ENCODE data around the gene IVL.
A peak's percentile ranks its signal among the peaks of the same experiment; 100 is the strongest.

IVL gene

DNA sequence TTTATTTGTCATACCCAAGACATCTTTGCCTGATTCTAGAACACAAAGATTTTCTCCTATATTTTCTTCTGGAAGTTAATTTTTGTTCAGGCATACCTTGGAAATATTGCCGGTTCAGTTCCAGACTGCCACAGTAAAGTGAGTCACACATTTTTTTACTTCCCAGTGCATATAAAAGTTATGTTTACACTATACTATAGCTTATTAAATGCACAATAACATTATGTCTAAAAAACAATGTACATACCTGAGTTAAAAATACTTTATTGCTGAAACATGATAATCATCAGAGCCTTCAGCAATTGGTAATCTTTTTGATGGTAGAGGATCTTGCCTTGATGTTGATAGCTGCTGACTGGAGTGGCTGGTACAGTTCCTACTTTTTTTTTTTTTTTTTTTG lies 20.2 kb upstream of the IVL start:
- no peak for DNase-seq (ENCODE audit: low read depth, low spot score)

DNA sequence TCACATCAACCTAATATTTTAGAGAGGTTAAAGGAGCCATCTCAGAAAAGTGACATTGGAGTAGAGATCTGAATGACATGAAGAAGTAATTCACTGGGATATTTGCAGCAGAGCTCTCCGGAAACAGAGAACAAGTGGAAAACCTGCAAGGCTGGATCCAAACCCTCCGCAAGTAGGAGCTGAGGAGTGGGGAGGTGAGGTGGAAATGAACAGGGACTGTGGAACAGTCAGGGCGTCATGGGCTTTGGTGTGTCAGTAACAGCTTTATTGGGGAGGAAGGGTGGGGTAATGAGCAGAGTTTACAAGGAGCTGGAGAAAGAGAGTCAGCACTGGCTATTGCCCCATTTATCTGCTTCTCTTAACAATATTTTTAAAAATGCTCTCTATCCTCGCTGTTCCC lies 9.3 kb upstream of the IVL start:
- no peak for DNase-seq (ENCODE audit: low read depth, low spot score)

GRCh38 chr1:152899883-152900282 lies 8.5 kb upstream of the IVL start:
- no peak for DNase-seq (ENCODE audit: low read depth, low spot score)

DNA sequence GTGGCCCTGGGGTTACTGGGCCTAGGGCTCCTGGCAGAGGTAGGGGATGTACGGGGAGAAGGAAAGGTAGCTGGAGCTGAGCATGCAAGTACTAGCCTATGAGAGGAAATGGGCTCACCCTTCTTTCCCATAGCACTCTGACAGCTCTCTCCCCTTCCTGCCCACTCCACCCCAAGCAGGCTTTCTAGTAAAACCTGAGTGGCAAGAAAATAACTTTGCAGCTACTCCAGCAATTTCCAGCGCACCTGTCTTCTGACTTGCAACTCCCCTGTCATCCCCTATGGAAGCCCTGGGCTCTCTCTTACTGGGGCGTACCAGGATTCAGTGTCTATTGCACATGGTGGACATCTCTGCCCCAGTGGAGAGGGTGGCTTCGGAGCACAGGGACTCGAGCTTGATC lies 6.7 kb upstream of the IVL start:
- no peak for DNase-seq (ENCODE audit: low read depth, low spot score)

DNA sequence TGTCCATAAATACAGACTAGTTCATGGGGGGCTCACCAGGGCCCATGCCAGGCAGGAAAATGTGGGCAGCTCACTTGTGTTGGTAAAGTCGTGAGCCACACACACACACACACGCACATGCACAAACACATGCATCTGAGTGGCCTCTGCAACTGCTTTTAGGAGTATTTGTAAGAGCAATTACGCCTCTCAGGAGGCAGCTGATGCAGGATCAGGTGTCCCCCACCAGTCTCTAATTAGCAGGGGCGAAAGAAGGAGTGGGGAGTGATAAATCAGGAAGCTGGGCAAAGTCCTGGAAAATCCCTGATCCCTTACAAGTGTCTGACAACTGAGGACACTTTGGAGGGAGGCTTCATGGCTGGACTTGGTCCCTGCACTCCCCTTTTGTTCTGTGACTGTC lies 5.7 kb upstream of the IVL start:
- DNase-seq (ENCODE audit: low read depth, low spot score): no peak

GRCh38 chr1:152904688-152905440 lies 3.5 kb upstream of the IVL start:
- DNase-seq (ENCODE audit: low read depth, low spot score): no peak

GRCh38 chr1:152906023-152906565 lies 2.3 kb upstream of the IVL start:
- DNase-seq (ENCODE audit: low read depth, low spot score): peak; percentile 4

DNA sequence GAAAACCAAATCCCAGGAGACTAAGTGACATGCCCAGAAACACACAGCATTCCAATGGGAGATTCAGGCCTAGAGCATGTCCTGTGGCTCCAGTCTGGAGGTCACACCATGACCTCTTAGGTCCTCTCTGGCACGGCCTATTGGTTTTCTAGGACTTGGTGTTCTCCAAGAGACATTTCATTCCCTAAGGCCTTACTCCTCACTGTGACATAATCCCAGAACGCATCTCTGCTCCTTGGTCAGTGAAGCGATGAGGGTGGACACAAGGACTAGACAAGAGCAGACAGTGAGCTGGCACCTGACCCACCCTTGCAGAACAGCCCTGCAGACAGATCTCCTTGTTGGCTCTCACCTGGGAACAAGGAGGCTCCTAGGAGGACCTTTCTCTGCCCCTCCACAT lies 860 bp downstream of the IVL start:
- no peak for DNase-seq (ENCODE audit: low read depth, low spot score)

GRCh38 chr1:152912471-152912870 lies 4.1 kb downstream of the IVL start:
- DNase-seq (ENCODE audit: low read depth, low spot score): no peak

GRCh38 chr1:152912900-152913299 lies 4.6 kb downstream of the IVL start:
- no peak for DNase-seq (ENCODE audit: low read depth, low spot score)

DNA sequence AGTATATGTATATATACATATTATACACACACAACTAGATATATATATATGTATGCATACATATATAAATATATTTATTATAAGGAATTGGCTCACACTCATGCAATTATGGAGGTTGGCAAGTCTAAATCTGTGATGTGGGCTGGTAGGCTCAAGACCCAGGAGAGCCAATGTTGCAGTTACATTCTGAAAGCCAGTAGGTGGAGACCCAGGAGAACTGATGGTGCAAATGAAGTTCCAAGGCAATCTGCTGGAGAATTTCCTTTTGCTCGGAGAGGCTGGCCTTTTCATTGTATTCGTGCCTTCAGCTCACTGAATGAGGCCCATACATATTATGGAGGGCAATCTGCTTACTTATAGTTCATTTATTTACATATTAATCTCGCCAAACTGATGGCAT lies 9.4 kb downstream of the IVL start:
- peak; percentile 18 for DNase-seq (ENCODE audit: low read depth, low spot score)

DNA sequence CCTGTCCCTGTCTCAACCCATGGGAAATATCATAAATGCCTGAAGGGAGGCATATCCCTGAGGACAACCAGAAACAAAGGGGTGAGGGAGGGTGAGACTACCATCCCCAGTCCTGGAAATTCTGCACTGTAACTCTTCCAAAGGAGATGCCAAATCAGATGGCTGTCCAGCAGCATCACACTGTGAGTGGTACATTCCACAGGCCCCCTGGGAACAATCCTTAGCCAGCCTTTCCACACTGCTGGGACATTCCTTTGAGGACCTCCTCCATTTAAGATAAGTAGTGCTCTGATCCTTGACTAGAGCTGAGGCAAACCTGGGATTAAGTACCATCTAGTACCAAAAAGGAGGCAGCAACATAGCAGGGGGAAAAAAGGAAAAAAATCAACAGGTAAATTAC lies 10.7 kb downstream of the IVL start:
- DNase-seq (ENCODE audit: low read depth, low spot score): peak; percentile 4

GRCh38 chr1:152924191-152924590 lies 15.8 kb downstream of the IVL start:
- no peak for DNase-seq (ENCODE audit: low read depth, low spot score)

- no peak for DNase-seq (ENCODE audit: low read depth, low spot score)
These were observed 17.7 kb downstream of the IVL start for GRCh38 chr1:152926091-152926490.

DNA sequence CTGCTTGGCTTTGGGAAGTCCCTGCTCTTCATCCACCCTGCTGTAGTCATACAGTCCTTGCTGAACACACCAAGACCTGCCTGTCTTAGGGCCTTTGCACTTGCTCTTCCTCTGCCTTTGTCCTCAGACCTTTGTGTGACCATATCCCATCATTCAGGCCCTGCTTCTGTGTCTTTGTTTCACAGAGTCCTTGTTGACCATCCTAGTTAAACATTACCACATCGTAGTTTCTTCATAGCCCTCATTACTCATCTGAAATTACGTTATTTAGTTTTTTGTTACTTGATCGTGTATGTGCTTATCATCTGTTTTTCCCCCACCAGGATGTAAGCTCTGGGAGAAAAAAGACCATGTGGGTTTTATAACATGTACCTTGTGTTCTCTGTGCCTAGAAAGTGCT lies 20.3 kb downstream of the IVL start:
- no peak for DNase-seq (ENCODE audit: low read depth, low spot score)

DNA sequence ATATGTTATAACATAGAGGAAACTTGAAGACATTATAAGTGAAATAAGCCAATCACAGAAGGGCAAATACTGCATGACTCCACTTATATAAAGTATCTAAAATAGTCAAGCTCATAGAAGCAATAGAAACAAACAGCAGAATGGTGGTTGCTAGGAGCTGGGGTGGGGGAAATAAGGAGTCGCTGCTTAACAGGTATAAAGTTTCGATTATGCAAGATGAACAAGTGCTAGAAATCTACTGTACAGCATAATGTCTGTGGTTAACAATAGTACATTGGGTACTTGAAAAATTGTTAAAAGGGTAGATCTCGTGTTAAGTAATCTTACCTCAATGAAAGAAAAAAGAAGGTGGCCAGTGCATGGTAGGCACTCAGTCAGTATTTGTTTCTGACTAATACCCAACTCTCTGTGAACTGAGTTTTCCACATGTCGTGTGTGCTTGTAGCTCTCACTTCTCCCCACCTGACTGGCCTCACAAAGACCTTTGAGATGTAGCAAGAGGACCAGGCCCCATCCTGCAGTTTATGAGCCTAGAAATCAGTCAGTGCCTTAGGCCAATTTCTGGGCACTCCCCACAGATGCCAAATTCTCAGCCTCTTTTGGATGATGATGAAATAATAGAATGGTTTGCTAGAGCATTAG lies 23.9 kb downstream of the IVL start:
- DNase-seq (ENCODE audit: low read depth, low spot score): no peak

GRCh38 chr1:152933196-152933595 lies 24.9 kb downstream of the IVL start:
- no peak for DNase-seq (ENCODE audit: low read depth, low spot score)

GRCh38 chr1:152940614-152941013 lies 32.3 kb downstream of the IVL start:
- DNase-seq (ENCODE audit: low read depth, low spot score): no peak

- no peak for DNase-seq (ENCODE audit: low read depth, low spot score)
These were observed 32.8 kb downstream of the IVL start for GRCh38 chr1:152941037-152941711.

DNA sequence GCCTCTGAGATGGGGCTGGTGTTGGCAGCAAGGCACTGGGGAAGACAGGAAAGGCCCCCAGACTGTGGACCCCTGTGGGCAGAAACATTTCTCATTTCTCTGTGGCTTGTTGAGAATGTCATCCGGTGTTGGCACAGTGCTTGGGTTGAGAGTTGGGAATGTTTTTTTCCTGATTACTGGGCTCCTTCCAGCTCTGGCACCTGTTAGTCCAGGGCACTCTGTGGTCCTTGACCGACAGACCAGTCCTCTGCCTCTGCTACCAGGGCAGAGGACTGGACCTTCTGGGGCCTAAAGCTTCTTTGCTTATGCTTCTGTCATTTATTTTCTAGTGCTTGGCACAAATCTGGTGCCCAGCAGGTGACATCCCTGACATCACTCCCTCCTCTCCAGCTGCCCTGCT lies 33.8 kb downstream of the IVL start:
- no peak for DNase-seq (ENCODE audit: low read depth, low spot score)

DNA sequence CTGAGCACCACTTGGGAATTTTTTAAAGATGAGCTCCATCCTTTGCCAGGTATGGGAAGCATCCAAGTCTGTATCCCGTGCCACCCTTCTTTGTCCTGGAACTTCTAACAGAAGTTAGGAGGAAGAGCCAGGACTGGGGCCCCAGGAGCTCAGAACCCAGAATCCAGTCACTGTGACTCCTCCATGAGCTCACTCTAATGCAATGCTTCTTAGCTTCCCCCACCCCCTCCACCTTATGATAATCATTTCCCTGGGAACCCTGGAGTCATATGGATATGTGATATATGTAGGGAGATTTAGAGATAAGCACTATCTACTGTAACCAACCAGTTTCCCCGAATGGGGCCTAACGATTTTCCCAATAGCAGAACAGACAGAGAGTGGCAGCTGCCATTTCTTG lies 37.9 kb downstream of the IVL start:
- DNase-seq (ENCODE audit: low read depth, low spot score): no peak

DNA sequence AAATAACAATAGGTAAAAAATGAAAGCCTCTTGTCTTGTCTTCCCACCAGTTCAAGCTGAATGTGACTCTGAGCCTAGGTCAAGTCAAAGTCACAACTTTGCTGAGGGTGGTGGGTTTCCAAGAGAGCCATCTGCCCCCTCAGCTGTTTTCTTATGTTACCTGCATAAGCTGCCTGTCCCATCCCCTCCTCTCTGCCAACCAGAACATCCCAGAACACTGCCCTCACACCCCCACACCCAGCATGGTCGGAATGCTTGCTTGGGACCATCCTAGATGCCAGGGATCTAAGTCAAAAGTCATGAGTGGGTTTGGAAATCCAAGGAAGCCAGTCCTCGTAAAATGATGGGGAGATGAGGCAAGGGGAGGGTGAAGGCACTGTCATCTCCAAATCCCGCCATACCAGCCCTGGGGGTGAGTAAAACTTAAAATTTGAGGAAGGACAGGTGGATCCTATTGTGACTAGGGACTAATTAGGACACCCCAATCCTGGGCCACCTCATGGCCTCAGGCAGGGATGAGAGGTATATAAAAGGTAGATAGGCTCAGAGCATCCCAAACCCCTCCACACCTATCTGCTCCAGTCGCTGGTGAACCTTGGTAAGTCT lies 38.4 kb downstream of the IVL start, which contains the start of gene SPRR5:
TSS of gene SPRR5 (plus strand) at position 556 of the 606 bp plus-strand sequence. CDS start 1,349 bp downstream, outside the sequence.
- no peak for DNase-seq (ENCODE audit: low read depth, low spot score)

All from ELF-1 (cell line).